HG02642 (cell line): ENCODE data around the gene CBFA2T3.

Source experiments
- ATAC-seq: cut with Tn5 transposase; IDR thresholded peaks from one replicate; pipeline ENCODE4 v1.9.1; 2021; ENCODE audit warnings: mild to moderate bottlenecking; ENCODE audit not compliant: unreplicated experiment, poor library complexity

Gene CBFA2T3

GRCh38 chr16:88854306-88855111 is 122.5 kb downstream of the CBFA2T3 start:
- ATAC-seq: no peak

- ATAC-seq: no peak
Observed at GRCh38 chr16:88853325-88853941, 123.6 kb downstream of the CBFA2T3 start.

- ATAC-seq: no peak
Observed at GRCh38 chr16:88851616-88852015, 125.4 kb downstream of the CBFA2T3 start.

GRCh38 chr16:88850531-88851199 is 126.3 kb downstream of the CBFA2T3 start:
- ATAC-seq: no peak

- ATAC-seq: no peak
Observed at GRCh38 chr16:88848557-88848956, 128.4 kb downstream of the CBFA2T3 start.

- no peak for ATAC-seq
Observed at GRCh38 chr16:88847654-88848053, 129.4 kb downstream of the CBFA2T3 start.

- no peak for ATAC-seq
Observed at GRCh38 chr16:88846088-88846487, 130.9 kb downstream of the CBFA2T3 start.

GRCh38 chr16:88844419-88845036 is 132.5 kb downstream of the CBFA2T3 start:
- no peak for ATAC-seq

- no peak for ATAC-seq
Observed at GRCh38 chr16:88843256-88843655, 133.8 kb downstream of the CBFA2T3 start.

GRCh38 chr16:88842806-88843205 is 134.2 kb downstream of the CBFA2T3 start:
- no peak for ATAC-seq

GRCh38 chr16:88842308-88842756 is 134.7 kb downstream of the CBFA2T3 start:
- ATAC-seq: no peak

- no peak for ATAC-seq
Observed at GRCh38 chr16:88841521-88842307, 135.3 kb downstream of the CBFA2T3 start.

GRCh38 chr16:88840600-88841215 is 136.3 kb downstream of the CBFA2T3 start:
- no peak for ATAC-seq

- no peak for ATAC-seq
Observed at GRCh38 chr16:88839745-88840599, 137.0 kb downstream of the CBFA2T3 start.

GRCh38 chr16:88839026-88839529 is 137.9 kb downstream of the CBFA2T3 start:
- no peak for ATAC-seq

GRCh38 chr16:88838566-88838965 is 138.4 kb downstream of the CBFA2T3 start:
- ATAC-seq: no peak

GRCh38 chr16:88837806-88838205 is 139.2 kb downstream of the CBFA2T3 start:
- ATAC-seq: no peak

- no peak for ATAC-seq
Observed at GRCh38 chr16:88836791-88837190, 140.2 kb downstream of the CBFA2T3 start.
